Activated CD8-positive, alpha-beta T cell treated with anti-CD3 and anti-CD28 coated beads for 36 hours (primary cell): Measurements from ENCODE around the gene PAK6. TPM values are rescaled to one million over a fixed set of nuclear protein-coding genes. Genes with fewer than 3 reads are reported as not detected.

Source experiments
- ATAC-seq: fragments of 200-7000 bp; cut with Tn5 transposase; one replicate; pipeline ENCODE4 v1.10.0; 2021; ENCODE audit warnings: mild to moderate bottlenecking, moderate library complexity
- CTCF ChIA-PET: fragments of 350-600 bp; sonication (Branson Sonifier 250); formaldehyde crosslinking; loops from one replicate; lab custom pipeline; 2021; ENCODE audit warnings: antibody characterized with exemption; lab: Charles Lee
- POLR2A ChIA-PET: fragments of 350-600 bp; sonication (Branson Sonifier 250); formaldehyde crosslinking; loops from one replicate; lab custom pipeline; 2021; ENCODE audit warnings: antibody characterized with exemption; lab: Charles Lee
- DNase-seq: peaks from one replicate; pipeline ENCODE4 v3.0.0-alpha.2; 2020
- H3K27ac Mint-ChIP-seq: one replicate; pipeline ENCODE4 v1.8.0; 2021; ENCODE audit warnings: mild to moderate bottlenecking, mixed read lengths
- H3K27me3 Mint-ChIP-seq: one replicate; pipeline ENCODE4 v1.8.0; 2021; ENCODE audit warnings: mixed read lengths
- H3K36me3 Mint-ChIP-seq: one replicate; pipeline ENCODE4 v1.8.0; 2021; ENCODE audit warnings: low read depth, mixed read lengths
- H3K4me1 Mint-ChIP-seq: one replicate; pipeline ENCODE4 v1.8.0; 2021; ENCODE audit warnings: low read depth, mixed read lengths
- H3K4me3 Mint-ChIP-seq: one replicate; pipeline ENCODE4 v1.8.0; 2021; ENCODE audit warnings: mild to moderate bottlenecking, moderate library complexity, mixed read lengths
- H3K9me3 Mint-ChIP-seq: one replicate; pipeline ENCODE4 v1.8.0; 2021; ENCODE audit warnings: mixed read lengths
- intact Hi-C: fragments of 100-400 bp; cut with micrococcal nuclease; formaldehyde crosslinking; loops from one replicate; pipeline ENCODE4 v1.10.0; 2022
- total RNA-seq, 2 experiments: library from RNA; stranded (reverse); gene quantifications; one replicate each; pipeline ENCODE4 v1.2.3, GENCODE V29; 2021
- TF ChIP-seq, protein P1 (sequence below): fragments of 200-600 bp; IDR thresholded peaks from one replicate; pipeline ENCODE4 v1.8.0; 2022; ENCODE audit warnings: antibody characterized with exemption, mild to moderate bottlenecking

The PAK6 gene
- total RNA-seq, 2 experiments from 2014 or later: 0.67 to 0.83 TPM

DNA sequence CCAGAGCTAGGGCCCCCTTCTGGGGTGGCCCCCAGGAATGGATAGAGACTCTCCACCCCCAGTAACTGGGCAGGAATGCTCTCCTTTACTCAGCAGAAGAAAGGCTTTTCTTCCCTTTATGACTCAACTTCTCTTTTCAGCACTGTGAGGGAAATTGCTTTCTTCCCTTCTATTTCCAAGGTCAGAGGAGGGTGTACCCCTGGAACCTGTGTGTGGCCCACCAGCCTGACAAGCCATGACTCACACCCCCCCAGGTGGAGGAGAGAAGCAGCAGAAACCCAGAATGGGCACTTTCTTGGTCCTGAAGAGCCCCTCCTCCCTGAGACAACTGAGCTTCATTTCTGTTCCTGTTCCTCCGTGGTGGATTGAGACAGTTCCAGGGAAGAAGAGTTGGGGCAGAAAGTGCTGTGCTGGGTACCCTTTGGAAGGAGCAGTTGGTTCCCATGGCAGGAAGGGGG is 46.7 kb downstream of the PAK6 start:
- ATAC-seq (no peak), DNase-seq (no peak)
- POLR2A ChIA-PET: interaction anchor here (0.5 to 1.6 kb wide), 5 partner anchors 16 to 121 kb away, joined by 3 to 4 read pairs (median 3); no protein-coding TSS in a partner anchor
- TF ChIP-seq, protein P1, sequence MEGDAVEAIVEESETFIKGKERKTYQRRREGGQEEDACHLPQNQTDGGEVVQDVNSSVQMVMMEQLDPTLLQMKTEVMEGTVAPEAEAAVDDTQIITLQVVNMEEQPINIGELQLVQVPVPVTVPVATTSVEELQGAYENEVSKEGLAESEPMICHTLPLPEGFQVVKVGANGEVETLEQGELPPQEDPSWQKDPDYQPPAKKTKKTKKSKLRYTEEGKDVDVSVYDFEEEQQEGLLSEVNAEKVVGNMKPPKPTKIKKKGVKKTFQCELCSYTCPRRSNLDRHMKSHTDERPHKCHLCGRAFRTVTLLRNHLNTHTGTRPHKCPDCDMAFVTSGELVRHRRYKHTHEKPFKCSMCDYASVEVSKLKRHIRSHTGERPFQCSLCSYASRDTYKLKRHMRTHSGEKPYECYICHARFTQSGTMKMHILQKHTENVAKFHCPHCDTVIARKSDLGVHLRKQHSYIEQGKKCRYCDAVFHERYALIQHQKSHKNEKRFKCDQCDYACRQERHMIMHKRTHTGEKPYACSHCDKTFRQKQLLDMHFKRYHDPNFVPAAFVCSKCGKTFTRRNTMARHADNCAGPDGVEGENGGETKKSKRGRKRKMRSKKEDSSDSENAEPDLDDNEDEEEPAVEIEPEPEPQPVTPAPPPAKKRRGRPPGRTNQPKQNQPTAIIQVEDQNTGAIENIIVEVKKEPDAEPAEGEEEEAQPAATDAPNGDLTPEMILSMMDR: no peak
- no peak overlapping the region for H3K4me3 Mint-ChIP-seq
- H3K9me3 Mint-ChIP-seq: no peaks in the 10 kb centered on the region
- H3K27me3 Mint-ChIP-seq: peaks cover 11% of the 10 kb centered on the region
- CTCF ChIA-PET: interaction anchor here (0.8 to 4.0 kb wide), 6 partner anchors 11 to 58 kb away, joined by 3 to 44 read pairs (median 8); partner anchors contain the start of genes INAFM2 and PLCB2
- no peaks in the 10 kb centered on the region for H3K36me3 Mint-ChIP-seq
- intact Hi-C loops: no loop called here
- H3K27ac Mint-ChIP-seq: no peak overlapping the region
- no peaks in the 10 kb centered on the region for H3K4me1 Mint-ChIP-seq

- DNase-seq: no peak
- intact Hi-C loops: no loop called here
- POLR2A ChIA-PET: interaction anchor here (1.0 to 1.6 kb wide), 4 partner anchors 15 to 120 kb away, joined by 3 to 4 read pairs (median 4); no protein-coding TSS in a partner anchor
Measured at GRCh38 chr15:40286061-40286532, 47.2 kb downstream of the PAK6 start.

GRCh38 chr15:40286794-40287193 is 47.9 kb downstream of the PAK6 start:
- ATAC-seq (no peak), DNase-seq (no peak)
- no peaks in the 10 kb centered on the region for H3K4me1 Mint-ChIP-seq
- H3K9me3 Mint-ChIP-seq: no peaks in the 10 kb centered on the region
- no peak overlapping the region for H3K4me3 Mint-ChIP-seq
- no peak overlapping the region for H3K27ac Mint-ChIP-seq
- CTCF ChIA-PET: interaction anchor here (1.2 to 4.6 kb wide), 3 partner anchors 13 to 23 kb away, joined by 4 to 35 read pairs (median 8); partner anchors contain the start of gene PLCB2
- POLR2A ChIA-PET: interaction anchor here (1.2 to 1.6 kb wide), 3 partner anchors 9 to 22 kb away, joined by 4 read pairs; no protein-coding TSS in a partner anchor
- H3K27me3 Mint-ChIP-seq: peaks cover 3% of the 10 kb centered on the region
- intact Hi-C loops: no loop called here
- TF ChIP-seq, protein P1: no peak
- no peaks in the 10 kb centered on the region for H3K36me3 Mint-ChIP-seq

More at GRCh38 chr15:40286061-40286532, 47.2 kb downstream of the PAK6 start:
- no peak for ATAC-seq
- Mint-ChIP-seq H3K4me3 (no peak overlapping the region), H3K27me3 (peaks cover 6% of the 10 kb centered on the region), H3K9me3 (no peaks in the 10 kb centered on the region), H3K36me3 (no peaks in the 10 kb centered on the region), H3K4me1 (no peaks in the 10 kb centered on the region), H3K27ac (no peak overlapping the region)
- TF ChIP-seq, protein P1: no peak
- CTCF ChIA-PET: interaction anchor here (0.8 to 4.0 kb wide), 4 partner anchors 12 to 37 kb away, joined by 3 to 44 read pairs (median 8); partner anchors contain the start of genes INAFM2 and PLCB2

DNA sequence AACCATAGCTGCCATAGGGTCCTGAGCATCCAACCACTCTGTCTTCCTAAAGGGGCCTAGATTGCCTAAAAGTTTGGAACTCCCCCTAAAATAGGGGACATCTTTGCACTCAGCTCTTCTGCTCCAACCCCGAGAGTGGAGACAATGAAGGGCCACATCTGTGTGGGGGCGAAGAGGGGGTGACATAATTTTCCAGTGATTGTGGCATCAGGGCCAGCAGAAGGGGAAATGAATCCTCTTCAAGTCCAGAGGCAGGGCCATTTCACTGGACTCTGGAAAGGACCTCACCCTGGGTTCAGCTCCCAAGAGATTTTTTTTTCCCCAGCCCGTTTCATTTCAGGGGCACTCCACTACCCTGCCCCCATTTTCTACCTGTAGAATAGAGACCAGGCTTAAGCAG is 48.6 kb downstream of the PAK6 start:
- Mint-ChIP-seq H3K4me3 (no peak overlapping the region), H3K4me1 (no peaks in the 10 kb centered on the region), H3K9me3 (no peaks in the 10 kb centered on the region), H3K27ac (no peak overlapping the region), H3K27me3 (peaks cover 3% of the 10 kb centered on the region), H3K36me3 (no peaks in the 10 kb centered on the region)
- ChIA-PET POLR2A (interaction anchor here (1.2 to 1.3 kb wide), 2 partner anchors 9 to 21 kb away, joined by 4 read pairs; no protein-coding TSS in a partner anchor), CTCF (interaction anchor here (1.2 to 4.6 kb wide), 3 partner anchors 9 to 22 kb away, joined by 4 to 40 read pairs (median 35); no protein-coding TSS in a partner anchor)
- intact Hi-C loops: no loop called here
- TF ChIP-seq, protein P1: no peak
- DNase-seq: no peak
- ATAC-seq: no peak

DNA sequence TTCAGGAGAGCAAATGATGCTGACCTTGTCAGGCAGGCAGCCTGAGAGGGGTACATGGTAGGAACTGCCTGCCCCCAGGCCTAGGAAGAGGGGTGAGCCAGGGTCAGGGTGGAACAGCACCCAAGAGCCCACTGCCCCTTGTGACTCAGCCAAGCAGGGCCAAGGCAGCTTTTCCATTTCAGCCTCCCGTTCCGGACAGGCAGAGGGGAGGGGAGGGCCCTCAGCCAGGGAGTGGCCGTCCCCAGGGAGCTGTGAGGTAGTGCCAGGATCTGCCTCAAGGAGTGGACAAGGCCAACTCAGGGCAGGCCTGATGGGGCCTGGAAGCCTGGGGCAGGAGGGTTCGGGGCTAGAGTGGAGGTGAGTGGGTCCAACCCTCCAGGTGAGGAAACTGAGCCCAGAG is 49.1 kb downstream of the PAK6 start:
- TF ChIP-seq, protein P1: no peak
- CTCF ChIA-PET: interaction anchor here (1.2 to 4.6 kb wide), 4 partner anchors 9 to 22 kb away, joined by 4 to 40 read pairs (median 21); no protein-coding TSS in a partner anchor
- intact Hi-C loops: no loop called here
- Mint-ChIP-seq H3K9me3 (no peaks in the 10 kb centered on the region), H3K4me1 (no peaks in the 10 kb centered on the region), H3K36me3 (no peaks in the 10 kb centered on the region), H3K27ac (no peak overlapping the region), H3K27me3 (peaks cover 3% of the 10 kb centered on the region), H3K4me3 (no peak overlapping the region)
- POLR2A ChIA-PET: interaction anchor here (1.2 to 1.4 kb wide), 3 partner anchors 8 to 20 kb away, joined by 4 read pairs; no protein-coding TSS in a partner anchor
- ATAC-seq (no peak), DNase-seq (no peak)
